ENCODE data around the gene AIFM1. TPM values are rescaled to one million over a fixed set of nuclear protein-coding genes. Genes with fewer than 3 reads are reported as not detected.

Gene AIFM1
- polyA plus RNA-seq, 1 donor (not counting 4 experiments of a cell fraction or from before 2014, with no cell fraction given) = 52.5 TPM

DNA sequence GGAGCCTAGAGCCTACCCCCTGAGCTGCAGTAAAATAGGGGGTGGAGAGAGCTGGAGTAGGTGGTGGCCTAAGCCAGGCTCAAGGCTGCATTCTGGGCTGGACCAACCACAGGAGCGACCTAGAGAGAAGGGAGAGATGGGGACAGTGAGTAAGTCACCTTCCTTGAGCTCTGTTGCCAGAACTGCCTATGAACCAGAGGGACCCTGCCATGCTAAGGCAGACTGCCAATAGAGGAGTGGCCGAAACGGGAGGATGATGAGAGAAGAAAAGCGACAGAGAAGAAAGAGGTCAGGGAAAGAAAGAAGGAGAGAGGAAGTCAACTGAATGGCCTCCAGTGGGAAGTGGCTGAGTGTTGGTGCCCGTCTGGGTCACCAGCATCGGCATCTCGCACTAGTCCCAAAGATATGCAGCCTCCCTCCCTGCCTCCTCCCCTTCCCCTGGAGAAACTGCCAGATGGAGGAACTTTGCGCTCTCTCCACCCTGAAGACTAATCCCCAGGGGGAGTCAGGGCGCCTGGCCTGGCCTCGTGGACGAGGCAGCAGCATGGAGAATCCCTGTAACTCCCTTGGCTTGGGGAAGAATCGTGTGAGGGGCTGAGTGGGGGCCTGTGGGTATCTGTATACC lies 84.1 kb downstream of the AIFM1 start:
- Histone ChIP-seq H3K9me3 (ENCODE audit: control insufficient read depth, low read depth, low read length) (no peaks in the 10 kb centered on the region), H3K79me2 (ENCODE audit: control insufficient read depth, insufficient read depth, low read length) (peaks cover 21% of the 10 kb centered on the region), H3K36me3 (ENCODE audit: control insufficient read depth in 2 of 2, extremely low read depth in 1 of 2, insufficient read depth in 2 of 2, low read length in 2 of 2) (peaks cover 0 to 5% of the 10 kb centered on the region in 2 experiments), H4K20me1 (ENCODE audit: control insufficient read depth, extremely low read depth, insufficient read depth, low read length) (peaks cover 7% of the 10 kb centered on the region), H3K9ac (ENCODE audit: control insufficient read depth, extremely low read depth, insufficient read depth, low read length) (no peak overlapping the region), H3K27me3 (ENCODE audit: control insufficient read depth, extremely low read depth, insufficient read depth, low read length) (no peaks in the 10 kb centered on the region), H2AFZ (ENCODE audit: control insufficient read depth, low read length) (no peak overlapping the region), H3K4me1 (ENCODE audit: control insufficient read depth, extremely low read depth, insufficient read depth, low read length) (no peaks in the 10 kb centered on the region), H3K27ac (ENCODE audit: control insufficient read depth, insufficient read depth, low read length) (no peak overlapping the region), H3K9me1 (ENCODE audit: control insufficient read depth, extremely low read depth, insufficient read depth, low read length) (no peaks in the 10 kb centered on the region), H3K4me3 (ENCODE audit: control insufficient read depth in 2 of 3, extremely low read depth in 1 of 3, insufficient read depth in 2 of 3, low read depth in 1 of 3, low read length in 3 of 3) (no peak overlapping the region), H3K4me2 (ENCODE audit: control insufficient read depth, extremely low read depth, insufficient read depth, low read depth, low read length) (no peak overlapping the region)
- dilution Hi-C loops (cut with MboI; ENCODE audit: extremely low pct_ligation_motif_present, low sequenced_read_pairs) = no loop called here
- no peak for TF ChIP-seq EZH2 (IDR thresholded peaks at IDR 0.05; ENCODE audit: low read length)
- TF ChIP-seq, protein P1, sequence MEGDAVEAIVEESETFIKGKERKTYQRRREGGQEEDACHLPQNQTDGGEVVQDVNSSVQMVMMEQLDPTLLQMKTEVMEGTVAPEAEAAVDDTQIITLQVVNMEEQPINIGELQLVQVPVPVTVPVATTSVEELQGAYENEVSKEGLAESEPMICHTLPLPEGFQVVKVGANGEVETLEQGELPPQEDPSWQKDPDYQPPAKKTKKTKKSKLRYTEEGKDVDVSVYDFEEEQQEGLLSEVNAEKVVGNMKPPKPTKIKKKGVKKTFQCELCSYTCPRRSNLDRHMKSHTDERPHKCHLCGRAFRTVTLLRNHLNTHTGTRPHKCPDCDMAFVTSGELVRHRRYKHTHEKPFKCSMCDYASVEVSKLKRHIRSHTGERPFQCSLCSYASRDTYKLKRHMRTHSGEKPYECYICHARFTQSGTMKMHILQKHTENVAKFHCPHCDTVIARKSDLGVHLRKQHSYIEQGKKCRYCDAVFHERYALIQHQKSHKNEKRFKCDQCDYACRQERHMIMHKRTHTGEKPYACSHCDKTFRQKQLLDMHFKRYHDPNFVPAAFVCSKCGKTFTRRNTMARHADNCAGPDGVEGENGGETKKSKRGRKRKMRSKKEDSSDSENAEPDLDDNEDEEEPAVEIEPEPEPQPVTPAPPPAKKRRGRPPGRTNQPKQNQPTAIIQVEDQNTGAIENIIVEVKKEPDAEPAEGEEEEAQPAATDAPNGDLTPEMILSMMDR (optimal IDR thresholded peaks at IDR 0.05 in 1 of 3, IDR thresholded peaks at IDR 0.05 in 1 of 3, conservative IDR thresholded peaks at IDR 0.05 in 1 of 3; ENCODE audit: extremely low read depth in 1 of 3, insufficient read depth in 2 of 3, low read length in 3 of 3) = no peak
- FAIRE-seq (no peak), DNase-seq (ENCODE audit: low read depth, low spot score) (no peak)

GRCh38 chrX:130080791-130081367 lies 84.8 kb downstream of the AIFM1 start:
- Histone ChIP-seq H3K4me1 (ENCODE audit: control insufficient read depth, extremely low read depth, insufficient read depth, low read length) (no peaks in the 10 kb centered on the region), H2AFZ (ENCODE audit: control insufficient read depth, low read length) (no peak overlapping the region), H3K27ac (ENCODE audit: control insufficient read depth, insufficient read depth, low read length) (no peak overlapping the region), H4K20me1 (ENCODE audit: control insufficient read depth, extremely low read depth, insufficient read depth, low read length) (peaks cover 7% of the 10 kb centered on the region), H3K4me3 (ENCODE audit: control insufficient read depth in 2 of 3, extremely low read depth in 1 of 3, insufficient read depth in 2 of 3, low read depth in 1 of 3, low read length in 3 of 3) (no peak overlapping the region), H3K9ac (ENCODE audit: control insufficient read depth, extremely low read depth, insufficient read depth, low read length) (no peak overlapping the region), H3K79me2 (ENCODE audit: control insufficient read depth, insufficient read depth, low read length) (peaks cover 16% of the 10 kb centered on the region), H3K36me3 (ENCODE audit: control insufficient read depth in 2 of 2, extremely low read depth in 1 of 2, insufficient read depth in 2 of 2, low read length in 2 of 2) (peaks cover 0 to 5% of the 10 kb centered on the region in 2 experiments), H3K27me3 (ENCODE audit: control insufficient read depth, extremely low read depth, insufficient read depth, low read length) (no peaks in the 10 kb centered on the region), H3K9me3 (ENCODE audit: control insufficient read depth, low read depth, low read length) (no peaks in the 10 kb centered on the region), H3K9me1 (ENCODE audit: control insufficient read depth, extremely low read depth, insufficient read depth, low read length) (no peaks in the 10 kb centered on the region), H3K4me2 (ENCODE audit: control insufficient read depth, extremely low read depth, insufficient read depth, low read depth, low read length) (no peak overlapping the region)
- dilution Hi-C loops (cut with MboI; ENCODE audit: extremely low pct_ligation_motif_present, low sequenced_read_pairs) = no loop called here
- TF ChIP-seq, protein P1 (optimal IDR thresholded peaks at IDR 0.05 in 1 of 3, IDR thresholded peaks at IDR 0.05 in 1 of 3, conservative IDR thresholded peaks at IDR 0.05 in 1 of 3; ENCODE audit: extremely low read depth in 1 of 3, insufficient read depth in 2 of 3, low read length in 3 of 3) = no peak
- TF ChIP-seq EZH2 (IDR thresholded peaks at IDR 0.05; ENCODE audit: low read length) = no peak
- DNase-seq (ENCODE audit: low read depth, low spot score) (no peak), FAIRE-seq (no peak)
